K562 (cell line): ENCODE measurements around the gene FTO. TPM values are rescaled to one million over a fixed set of nuclear protein-coding genes. Genes with fewer than 3 reads are reported as not detected.
A peak's percentile ranks its signal among the peaks of the same experiment; 100 is the strongest.

Experiments
- CREB1 ChIP-seq, 2 experiments: sonication (generic) in 1 of 2; formaldehyde crosslinking in 1 of 2; IDR thresholded peaks; 2 replicates each; pipeline versions ENCODE4 v1.6.1 to v1.8.0; 2012 to 2022; ENCODE audit warnings: inconsistent platforms in 1 of 2, mild to moderate bottlenecking in 1 of 2, missing genetic modification reagents in 1 of 2, moderate library complexity in 1 of 2
- CSDE1 ChIP-seq, 2 experiments: fragments of 450-650 bp; IDR thresholded peaks; 2 replicates each; pipeline ENCODE4 v1.6.1; 2016; ENCODE audit warnings: mild to moderate bottlenecking in 1 of 2
- ETV1 ChIP-seq: fragments of 450-650 bp; conservative IDR thresholded peaks from 2 replicates; pipeline ENCODE4 v1.6.1; 2016; ENCODE audit warnings: missing genetic modification characterization, control low read depth, low read depth, missing compliant biosample characterization
- JUNB ChIP-seq: fragments of 450-650 bp; formaldehyde crosslinking; conservative IDR thresholded peaks from 2 replicates; pipeline ENCODE4 v1.4.0; 2020; ENCODE audit warnings: mild to moderate bottlenecking
- MAZ ChIP-seq, 2 experiments: fragments of 450-650 bp in 1 of 2; sonication (generic) in 1 of 2; formaldehyde crosslinking; IDR thresholded peaks in 1 of 2; conservative IDR thresholded peaks in 1 of 2; 2 replicates each; pipeline versions ENCODE4 v1.4.0 to v1.5.0; 2020; ENCODE audit warnings: mild to moderate bottlenecking in 1 of 2, missing genetic modification reagents in 1 of 2
- MCM5 ChIP-seq: fragments of 450-650 bp; IDR thresholded peaks from 2 replicates; pipeline ENCODE4 v1.6.1; 2016; ENCODE audit warnings: low read depth
- NR2C2 ChIP-seq, 2 experiments: fragments of 200-800 bp in 1 of 2; sonication (Bioruptor generic) in 1 of 2; sonication (generic) in 1 of 2; formaldehyde crosslinking in 1 of 2; IDR thresholded peaks; 2 replicates each; pipeline versions ENCODE4 v1.6.1 to v1.8.0; 2016 to 2022; ENCODE audit warnings: mild to moderate bottlenecking in 1 of 2, missing compliant biosample characterization in 1 of 2, missing genetic modification characterization in 1 of 2, missing genetic modification reagents in 1 of 2
- PHB2 ChIP-seq: fragments of 450-650 bp; IDR thresholded peaks from 2 replicates; pipeline ENCODE4 v1.6.1; 2017; ENCODE audit warnings: low read depth
- RBM15 ChIP-seq: fragments of 200-400 bp; formaldehyde crosslinking; IDR thresholded peaks from 2 replicates; pipeline ENCODE4 v1.6.1; 2018; ENCODE audit warnings: mild to moderate bottlenecking, low read length, moderate library complexity; ENCODE audit not compliant: insufficient read depth
- RNF2 ChIP-seq: sonication (generic); IDR thresholded peaks from 2 replicates; pipeline ENCODE4 v1.6.1; 2016
- SIN3A ChIP-seq, 2 experiments: fragments of 150-350 bp in 1 of 2; IDR thresholded peaks; 2 replicates each; pipeline ENCODE4 v1.6.1; 2011 to 2016; ENCODE audit warnings: borderline replicate concordance in 2 of 2, low read depth in 2 of 2, low read length in 2 of 2, mild to moderate bottlenecking in 2 of 2, moderate library complexity in 2 of 2; ENCODE audit not compliant: control insufficient read depth in 1 of 2
- TAF15 ChIP-seq: fragments of 200-400 bp; formaldehyde crosslinking; IDR thresholded peaks from 2 replicates; pipeline ENCODE4 v1.6.1; 2017; ENCODE audit warnings: mild to moderate bottlenecking, low read depth, low read length, moderate library complexity
- YY1 ChIP-seq, 3 experiments: IDR thresholded peaks; 2 replicates each; pipeline ENCODE4 v1.6.1; 2011; ENCODE audit warnings: low read length in 2 of 3, mild to moderate bottlenecking in 2 of 3, moderate library complexity in 2 of 3, borderline replicate concordance in 1 of 3, control low read depth in 1 of 3, low read depth in 1 of 3; ENCODE audit not compliant: insufficient read depth in 3 of 3, insufficient replicate concordance in 2 of 3, control insufficient read depth in 1 of 3, insufficient read length in 1 of 3; ENCODE audit errors: extremely low read depth in 1 of 3
- ZNF143 ChIP-seq: sonication (generic); formaldehyde crosslinking; IDR thresholded peaks from 2 replicates; pipeline ENCODE4 v1.9.0; 2022; ENCODE audit warnings: mild to moderate bottlenecking, missing genetic modification reagents
- polyA plus RNA-seq, 8 experiments: library from polyadenylated mRNA; depleted of rRNA in 4 of 8; stranded (reverse) in 5 of 8; unstranded in 3 of 8; fragments of >200 nt; fragmentation: Nextera tagmentation in 2 of 8; fragmentation: Illumina TruSeq in 1 of 8; extraction: Ambion mirVana in 2 of 8; extraction: Trizol in 1 of 8; gene quantifications; 2 replicates each; pipeline versions ENCODE4 v1.2.1 to v1.2.3, GENCODE V29; 2011 to 2014; ENCODE audit warnings: inconsistent platforms in 1 of 8, missing spikeins in 1 of 8
- total RNA-seq, 7 experiments: library from RNA; depleted of rRNA in 6 of 7; stranded (reverse); fragments of >200 nt in 6 of 7; fragmentation: Illumina TruSeq in 2 of 7; extraction: Trizol in 2 of 7; gene quantifications; 2 replicates each; pipeline versions ENCODE4 v1.2.1 to v1.2.3, GENCODE V29; 2011 to 2021; ENCODE audit warnings: low replicate concordance in 1 of 7
- TF ChIP-seq, protein P1 (sequence below): fragments of 450-650 bp; formaldehyde crosslinking; IDR thresholded peaks from 2 replicates; pipeline ENCODE4 v1.4.0; 2020; ENCODE audit warnings: mild to moderate bottlenecking, moderate library complexity
- TF ChIP-seq, protein P2 (sequence below): fragments of 150-350 bp; IDR thresholded peaks from 2 replicates; pipeline ENCODE4 v1.6.1; 2014; ENCODE audit warnings: low read depth, mild to moderate bottlenecking, low read length, borderline replicate concordance

Gene FTO
- total and polyA plus RNA-seq, 9 of the 15 experiments (the other 6 are each of a cell fraction or from before 2014, with no cell fraction given), result 11.3 to 27.7 (median 25.5) TPM

DNA sequence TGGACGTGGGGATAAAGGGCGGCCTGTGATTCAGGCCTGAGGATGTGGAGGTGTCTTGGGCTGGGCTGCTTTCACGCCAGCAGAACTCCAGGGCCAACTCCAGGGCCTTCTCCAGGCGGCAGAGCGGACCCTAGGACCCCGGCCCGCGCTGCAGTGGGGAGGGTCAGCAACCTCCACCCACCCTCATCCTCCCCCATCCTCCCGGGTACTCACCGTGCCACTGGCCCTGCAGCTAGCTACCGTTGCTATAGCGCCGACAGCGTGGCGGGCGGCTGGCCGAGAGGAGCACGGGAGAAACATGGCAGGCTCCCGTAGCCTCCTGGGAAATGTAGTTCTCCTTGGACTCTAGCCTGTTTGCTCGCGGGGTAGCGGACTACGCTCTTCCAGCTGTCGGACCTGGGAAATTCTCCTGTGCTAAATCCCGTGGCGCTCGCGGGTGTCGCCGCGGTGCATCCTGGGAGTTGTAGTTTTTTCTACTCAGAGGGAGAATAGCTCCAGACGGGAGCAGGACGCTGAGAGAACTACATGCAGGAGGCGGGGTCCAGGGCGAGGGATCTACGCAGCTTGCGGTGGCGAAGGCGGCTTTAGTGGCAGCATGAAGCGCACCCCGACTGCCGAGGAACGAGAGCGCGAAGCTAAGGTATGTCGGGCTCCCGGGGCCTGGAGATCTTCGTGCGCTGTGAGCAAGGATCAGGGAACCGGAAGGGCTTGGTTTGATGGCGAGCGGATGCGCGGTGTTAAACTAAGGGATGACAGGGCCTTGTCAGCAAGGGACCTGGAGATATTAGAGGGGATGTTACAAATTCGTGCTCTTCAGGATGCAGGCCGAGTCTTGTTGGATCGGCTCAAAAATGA is at the start of gene FTO, which contains the start of gene RPGRIP1L (continued):
- TF ChIP-seq, protein P1, sequence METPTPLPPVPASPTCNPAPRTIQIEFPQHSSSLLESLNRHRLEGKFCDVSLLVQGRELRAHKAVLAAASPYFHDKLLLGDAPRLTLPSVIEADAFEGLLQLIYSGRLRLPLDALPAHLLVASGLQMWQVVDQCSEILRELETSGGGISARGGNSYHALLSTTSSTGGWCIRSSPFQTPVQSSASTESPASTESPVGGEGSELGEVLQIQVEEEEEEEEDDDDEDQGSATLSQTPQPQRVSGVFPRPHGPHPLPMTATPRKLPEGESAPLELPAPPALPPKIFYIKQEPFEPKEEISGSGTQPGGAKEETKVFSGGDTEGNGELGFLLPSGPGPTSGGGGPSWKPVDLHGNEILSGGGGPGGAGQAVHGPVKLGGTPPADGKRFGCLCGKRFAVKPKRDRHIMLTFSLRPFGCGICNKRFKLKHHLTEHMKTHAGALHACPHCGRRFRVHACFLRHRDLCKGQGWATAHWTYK (CRISPR knock-in tag), result peak; percentile 80; the same call in 1 of the 2 replicates
- TF ChIP-seq RNF2, result peak; percentile 26; the same call in 1 of the 2 replicates
- peak in 1 of 2 experiments; percentile 65; a peak in 2 of 4 replicates for TF ChIP-seq CSDE1 (IDR thresholded peaks at IDR 0.05)
- TF ChIP-seq SIN3A (IDR thresholded peaks at IDR 0.05; ENCODE audit: borderline replicate concordance in 2 of 2, control insufficient read depth in 1 of 2, low read depth in 2 of 2, low read length in 2 of 2), result peak; percentile 64 to 87; a peak in 2 of 4 replicates
- peak; percentile 70 for TF ChIP-seq CREB1 (IDR thresholded peaks at IDR 0.05)
- TF ChIP-seq CREB1 (CRISPR knock-in tag; IDR thresholded peaks at IDR 0.05), result peak; percentile 74
- TF ChIP-seq PHB2, result no peak
- TF ChIP-seq MAZ (CRISPR knock-in tag; conservative IDR thresholded peaks at IDR 0.05 in 1 of 2, IDR thresholded peaks at IDR 0.05 in 1 of 2), result peak; percentile 98 to 99
- TF ChIP-seq NR2C2 (CRISPR knock-in tag; IDR thresholded peaks at IDR 0.05), result no peak
- TF ChIP-seq NR2C2 (tag; IDR thresholded peaks at IDR 0.05), result peak; percentile 87; the same call in 1 of the 2 replicates
- TF ChIP-seq, protein P2, sequence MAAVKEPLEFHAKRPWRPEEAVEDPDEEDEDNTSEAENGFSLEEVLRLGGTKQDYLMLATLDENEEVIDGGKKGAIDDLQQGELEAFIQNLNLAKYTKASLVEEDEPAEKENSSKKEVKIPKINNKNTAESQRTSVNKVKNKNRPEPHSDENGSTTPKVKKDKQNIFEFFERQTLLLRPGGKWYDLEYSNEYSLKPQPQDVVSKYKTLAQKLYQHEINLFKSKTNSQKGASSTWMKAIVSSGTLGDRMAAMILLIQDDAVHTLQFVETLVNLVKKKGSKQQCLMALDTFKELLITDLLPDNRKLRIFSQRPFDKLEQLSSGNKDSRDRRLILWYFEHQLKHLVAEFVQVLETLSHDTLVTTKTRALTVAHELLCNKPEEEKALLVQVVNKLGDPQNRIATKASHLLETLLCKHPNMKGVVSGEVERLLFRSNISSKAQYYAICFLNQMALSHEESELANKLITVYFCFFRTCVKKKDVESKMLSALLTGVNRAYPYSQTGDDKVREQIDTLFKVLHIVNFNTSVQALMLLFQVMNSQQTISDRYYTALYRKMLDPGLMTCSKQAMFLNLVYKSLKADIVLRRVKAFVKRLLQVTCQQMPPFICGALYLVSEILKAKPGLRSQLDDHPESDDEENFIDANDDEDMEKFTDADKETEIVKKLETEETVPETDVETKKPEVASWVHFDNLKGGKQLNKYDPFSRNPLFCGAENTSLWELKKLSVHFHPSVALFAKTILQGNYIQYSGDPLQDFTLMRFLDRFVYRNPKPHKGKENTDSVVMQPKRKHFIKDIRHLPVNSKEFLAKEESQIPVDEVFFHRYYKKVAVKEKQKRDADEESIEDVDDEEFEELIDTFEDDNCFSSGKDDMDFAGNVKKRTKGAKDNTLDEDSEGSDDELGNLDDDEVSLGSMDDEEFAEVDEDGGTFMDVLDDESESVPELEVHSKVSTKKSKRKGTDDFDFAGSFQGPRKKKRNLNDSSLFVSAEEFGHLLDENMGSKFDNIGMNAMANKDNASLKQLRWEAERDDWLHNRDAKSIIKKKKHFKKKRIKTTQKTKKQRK, result no peak
- TF ChIP-seq RBM15, result no peak
- peak; percentile 97; the same call in 1 of the 2 replicates for TF ChIP-seq TAF15
- TF ChIP-seq YY1 (IDR thresholded peaks at IDR 0.05; ENCODE audit: borderline replicate concordance in 1 of 3, control insufficient read depth in 1 of 3, extremely low read depth in 1 of 3, insufficient read depth in 3 of 3, insufficient read length in 1 of 3, insufficient replicate concordance in 2 of 3, low read depth in 1 of 3, low read length in 2 of 3), result peak; percentile 86 to 99 (median 98)
- no peak for TF ChIP-seq JUNB (CRISPR knock-in tag)
- TF ChIP-seq ETV1, result 0 out of 2 replicates have a peak, but pooled peaks have one; percentile 16
- peak; percentile 99 for TF ChIP-seq ZNF143 (CRISPR knock-in tag)
- no peak for TF ChIP-seq MCM5
